K562 (cell line): ENCODE results near the gene SDC3. TPM values are rescaled to one million over a fixed set of nuclear protein-coding genes. Genes with fewer than 3 reads are reported as not detected.

Source experiments
- ATAC-seq: fragments of 200-7000 bp; cut with Tn5 transposase; 3 replicates; pipeline ENCODE4 v1.9.1; 2020; ENCODE audit warnings: moderate library complexity
- BruUV-seq: library from RNA; stranded (reverse); fragments of 400-500 nt; replicated peaks from 2 replicates; lab custom pipeline; 2021; lab: Mats Ljungman, UMichigan
- CTCF ChIA-PET: fragments of 300-600 bp; formaldehyde crosslinking; extraction: SDS; loops from one replicate; lab custom pipeline; 2021; ENCODE audit warnings: low intra/inter-chr PET ratio; lab: Yijun Ruan, JAX
- POLR2A ChIA-PET: fragments of 300-600, 350-650 bp; sonication (Branson Sonifier 250); formaldehyde crosslinking; extraction: SDS; loops from one replicate; lab custom pipeline; 2021; ENCODE audit warnings: antibody characterized with exemption, inconsistent platforms; lab: Yijun Ruan, JAX
- DNase-seq, 4 experiments: peaks; one replicate each; pipeline versions ENCODE4 v3.0.0 to v3.0.0-alpha.2; 2011 to 2018; ENCODE audit warnings: low spot score in 3 of 4, mixed read lengths in 3 of 4; ENCODE audit errors: extremely low read depth in 1 of 4
- FAIRE-seq: peaks from 2 replicates; lab custom pipeline; 2011; peaks lifted over from hg19 to GRCh38; lab: Jason Lieb, UNC
- H2AFZ ChIP-seq: 2 replicates; pipeline ENCODE4 v1.6.0; 2011; ENCODE audit warnings: low read depth, low read length, control low read depth, inconsistent platforms
- H3K27ac ChIP-seq: fragments of 200-600 bp; 3 replicates; pipeline ENCODE4 v1.8.0; 2011; ENCODE audit warnings: low read depth, mild to moderate bottlenecking, control low read depth, inconsistent platforms, low read length, moderate library complexity, mixed read lengths; ENCODE audit errors: extremely low read depth
- H3K27me3 ChIP-seq, 2 experiments: fragments of 300-600 bp in 1 of 2; 2 replicates in 1 of 2; 3 replicates in 1 of 2; pipeline versions ENCODE4 v1.6.0 to v1.8.0; 2011; ENCODE audit warnings: inconsistent platforms in 2 of 2, low read length in 2 of 2, mild to moderate bottlenecking in 1 of 2, mixed read lengths in 1 of 2, moderate library complexity in 1 of 2; ENCODE audit not compliant: control insufficient read depth in 2 of 2, insufficient read depth in 2 of 2
- H3K36me3 ChIP-seq: fragments of 300-600 bp; 3 replicates; pipeline ENCODE4 v1.8.0; 2011; ENCODE audit warnings: mild to moderate bottlenecking, low read length, inconsistent platforms; ENCODE audit not compliant: control insufficient read depth, insufficient read depth
- H3K4me1 ChIP-seq, 2 experiments: fragments of 200-600 bp in 1 of 2; replicated peaks in 1 of 2; 2 replicates in 1 of 2; 3 replicates in 1 of 2; pipeline versions ENCODE4 v1.5.1 to v1.8.0; 2011; ENCODE audit warnings: inconsistent platforms in 2 of 2, low read length in 2 of 2, mild to moderate bottlenecking in 1 of 2, mixed read lengths in 1 of 2, moderate library complexity in 1 of 2; ENCODE audit not compliant: control insufficient read depth in 2 of 2, insufficient read depth in 2 of 2
- H3K4me2 ChIP-seq: 2 replicates; pipeline ENCODE4 v1.6.1; 2011; ENCODE audit warnings: low read length, control low read depth, inconsistent platforms, mixed read lengths; ENCODE audit not compliant: insufficient read depth
- H3K4me3 ChIP-seq: fragments of 200-600 bp; sonication (generic), shearing (Covaris generic); 2 replicates; pipeline ENCODE4 v1.5.1; 2016; ENCODE audit warnings: control low read depth, inconsistent platforms
- H3K79me2 ChIP-seq: fragments of 200-600 bp; 3 replicates; pipeline ENCODE4 v1.8.0; 2011; ENCODE audit warnings: low read length, inconsistent platforms; ENCODE audit not compliant: control insufficient read depth, insufficient read depth
- H3K9ac ChIP-seq, 2 experiments: 2 replicates each; pipeline versions ENCODE4 v1.6.0 to v1.6.1; 2011; ENCODE audit warnings: low read depth in 2 of 2, low read length in 2 of 2, control low read depth in 1 of 2, inconsistent platforms in 1 of 2, mild to moderate bottlenecking in 1 of 2, mixed read lengths in 1 of 2; ENCODE audit not compliant: insufficient read depth in 1 of 2
- H3K9me1 ChIP-seq: one replicate; pipeline ENCODE4 v1.6.0; 2011; ENCODE audit warnings: inconsistent platforms, mild to moderate bottlenecking, low read length, moderate library complexity; ENCODE audit not compliant: control insufficient read depth, insufficient read depth
- H3K9me3 ChIP-seq: replicated peaks from 2 replicates; pipeline ENCODE4 v1.5.1; 2011; ENCODE audit warnings: low read depth, low read length, inconsistent platforms; ENCODE audit not compliant: control insufficient read depth, insufficient read depth
- H4K20me1 ChIP-seq: replicated peaks from 2 replicates; pipeline ENCODE4 v1.6.1; 2011; ENCODE audit warnings: low read length, inconsistent platforms, mixed read lengths; ENCODE audit not compliant: control insufficient read depth, insufficient read depth
- ARID2 ChIP-seq: fragments of 450-650 bp; IDR thresholded peaks from 2 replicates; pipeline ENCODE4 v1.6.1; 2017; ENCODE audit warnings: antibody characterized with exemption, mild to moderate bottlenecking
- NFIC ChIP-seq: fragments of 450-650 bp; IDR thresholded peaks from 2 replicates; pipeline ENCODE4 v1.6.1; 2017; ENCODE audit warnings: mild to moderate bottlenecking, inconsistent platforms
- NFIX ChIP-seq: fragments of 250-450 bp; sonication (Bioruptor Pico); IDR thresholded peaks from 2 replicates; pipeline ENCODE4 v1.4.0; 2020; ENCODE audit warnings: low read depth, mild to moderate bottlenecking, moderate library complexity
- SRF ChIP-seq, 2 experiments: fragments of 250-450, 450-650 bp in 1 of 2; sonication (Bioruptor Pico) in 1 of 2; sonication (generic) in 1 of 2; formaldehyde crosslinking; IDR thresholded peaks; 2 replicates each; pipeline versions ENCODE4 v1.5.0 to v1.5.1; 2020 to 2022; ENCODE audit warnings: mild to moderate bottlenecking in 1 of 2, missing genetic modification reagents in 1 of 2
- ZNF175 ChIP-seq: fragments of 200-800 bp; sonication (Bioruptor generic); IDR thresholded peaks from 2 replicates; pipeline ENCODE4 v1.6.1; 2016; ENCODE audit warnings: low read depth, mild to moderate bottlenecking, missing genetic modification characterization, missing compliant biosample characterization
- ZNF436 ChIP-seq: fragments of 250-450, 450-650 bp; sonication (Bioruptor Pico); formaldehyde crosslinking; IDR thresholded peaks from 2 replicates; pipeline ENCODE4 v1.7.0; 2020; ENCODE audit warnings: mild to moderate bottlenecking
- WGBS: fragments of 100-300 bp; shearing (Covaris generic); methylation state at CpG from one replicate; pipeline ENCODE4 v1.1.6; 2016; ENCODE audit warnings: low coverage, mixed read lengths; ENCODE audit not compliant: insufficient coverage; ENCODE audit errors: missing lambda C conversion rate; 5-methylcytosine and 5-hydroxymethylcytosine counted together
- in situ Hi-C: fragments of 300-500 bp; cut with MboI; formaldehyde crosslinking; loops from 4 replicates; pipeline ENCODE4 v1.15.0; 2018; ENCODE audit warnings: inconsistent platforms, mixed read lengths
- intact Hi-C: fragments of 100-400 bp; cut with micrococcal nuclease; formaldehyde crosslinking; loops from 2 replicates; pipeline ENCODE4 v1.14.2; 2022
- polyA plus RNA-seq, 8 experiments: library from polyadenylated mRNA; depleted of rRNA in 4 of 8; stranded (reverse) in 5 of 8; unstranded in 3 of 8; fragments of >200 nt; fragmentation: Nextera tagmentation in 2 of 8; fragmentation: Illumina TruSeq in 1 of 8; extraction: Ambion mirVana in 2 of 8; extraction: Trizol in 1 of 8; gene quantifications; 2 replicates each; pipeline versions ENCODE4 v1.2.1 to v1.2.3, GENCODE V29; 2011 to 2014; ENCODE audit warnings: inconsistent platforms in 1 of 8, missing spikeins in 1 of 8
- total RNA-seq, 7 experiments: library from RNA; depleted of rRNA in 6 of 7; stranded (reverse); fragments of >200 nt in 6 of 7; fragmentation: Illumina TruSeq in 2 of 7; extraction: Trizol in 2 of 7; gene quantifications; 2 replicates each; pipeline versions ENCODE4 v1.2.1 to v1.2.3, GENCODE V29; 2011 to 2021; ENCODE audit warnings: low replicate concordance in 1 of 7
- TF ChIP-seq, protein P1 (sequence below), 3 experiments: IDR thresholded peaks in 2 of 3; conservative IDR thresholded peaks in 1 of 3; 2 replicates each; pipeline ENCODE4 v1.5.1; 2011 to 2012; ENCODE audit warnings: low read length in 3 of 3, mild to moderate bottlenecking in 3 of 3, control low read depth in 2 of 3, improper control_type of control experiment in 1 of 3, inconsistent platforms in 1 of 3, low read depth in 1 of 3, mixed read lengths in 1 of 3, moderate library complexity in 1 of 3; ENCODE audit not compliant: insufficient read depth in 2 of 3

Gene SDC3
- total and polyA plus RNA-seq, 9 of the 15 experiments (the other 6 are each of a cell fraction or from before 2014, with no cell fraction given): 0.38 to 44.1 (median 12.1) TPM

DNA sequence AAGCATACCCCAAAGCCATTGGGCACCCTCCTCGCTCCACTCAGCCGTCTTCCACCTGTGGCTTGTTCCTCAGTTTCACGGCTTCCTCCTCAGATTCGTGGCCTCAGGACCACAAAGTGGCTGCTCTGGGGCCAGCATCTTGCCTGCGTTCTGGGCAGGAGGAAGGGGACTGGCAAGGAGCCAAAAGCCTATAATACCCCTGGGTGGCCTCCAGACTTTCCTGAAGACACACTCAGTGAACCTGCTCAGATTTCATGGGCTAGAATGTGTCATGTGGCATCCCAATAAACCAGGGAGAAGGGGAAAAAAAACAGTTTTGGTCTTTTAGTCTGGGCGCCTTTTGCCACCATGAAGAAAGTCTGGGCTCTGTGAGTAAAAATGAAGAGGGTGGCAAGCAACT is 62.0 kb downstream of the SDC3 start:
- TF ChIP-seq NFIX: peak; percentile 70
- 0 out of 2 replicates have a peak, but pooled peaks have one; percentile 21 for TF ChIP-seq ZNF175 (CRISPR knock-in tag)
- TF ChIP-seq ZNF436 (CRISPR knock-in tag): no peak
- peak; percentile 92 for TF ChIP-seq NFIC
- no peaks in the 10 kb centered on the region for H4K20me1 ChIP-seq
- ATAC-seq (no peak), FAIRE-seq (no peak), DNase-seq (no peak)
- intact Hi-C loops: no loop called here
- H3K9me1 ChIP-seq: no peaks in the 10 kb centered on the region
- in situ Hi-C loops: no loop called here
- BruUV-seq: no TSS peak
- no peak overlapping the region for H3K4me3 ChIP-seq
- H3K79me2 ChIP-seq: no peaks in the 10 kb centered on the region
- H3K4me2 ChIP-seq: no peak overlapping the region
- POLR2A ChIA-PET: interaction anchor here (0.7 to 1.7 kb wide), 6 partner anchors 12 to 51 kb away, joined by 3 to 5 read pairs (median 4); no protein-coding TSS in a partner anchor
- WGBS: 18% methylated on average over 6 of the region's 6 CpGs
- CTCF ChIA-PET: no interaction called here
- no peak overlapping the region for H3K27ac ChIP-seq
- H3K27me3 ChIP-seq: peaks cover 16 to 53% of the 10 kb centered on the region in 2 experiments
- no peaks in the 10 kb centered on the region for H3K36me3 ChIP-seq
- no peak overlapping the region for H3K9ac ChIP-seq
- peaks cover 6 to 18% of the 10 kb centered on the region in 2 experiments for H3K4me1 ChIP-seq
- no peaks in the 10 kb centered on the region for H3K9me3 ChIP-seq
- no peak overlapping the region; the same call in 1 of the 2 replicates for H2AFZ ChIP-seq

DNA sequence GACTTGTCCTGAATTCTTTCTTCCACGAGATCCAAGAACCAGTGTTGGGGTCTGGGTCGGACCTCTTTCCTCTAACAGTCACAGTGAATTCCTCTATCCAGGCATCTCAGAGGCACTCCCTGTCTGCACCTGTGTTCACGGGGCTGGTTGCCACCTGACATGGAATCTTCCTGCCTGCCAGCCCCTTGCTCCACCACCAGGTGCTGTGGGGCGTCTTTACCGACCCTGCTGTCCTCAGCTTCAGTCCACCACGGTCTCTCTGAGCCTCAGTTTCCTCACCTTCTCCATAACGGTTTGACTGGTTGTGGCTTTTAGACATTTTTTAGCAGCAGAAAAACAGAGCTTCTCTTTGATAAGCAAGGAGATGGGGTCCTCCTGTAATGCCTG is 62.7 kb downstream of the SDC3 start:
- DNase-seq (no peak), FAIRE-seq (no peak), ATAC-seq (peak; percentile 48; the same call in 2 of the 3 replicates)
- Histone ChIP-seq H3K27ac (no peak overlapping the region), H3K4me1 (peaks cover 6 to 18% of the 10 kb centered on the region in 2 experiments), H3K9me1 (no peaks in the 10 kb centered on the region), H2AFZ (no peak overlapping the region; the same call in 1 of the 2 replicates), H3K9me3 (no peaks in the 10 kb centered on the region), H3K9ac (peak overlapping the region in 1 of 2 experiments; percentile 18; a peak in 1 of 4 replicates), H3K36me3 (no peaks in the 10 kb centered on the region), H4K20me1 (0 out of 2 replicates have a peak, but pooled peaks cover 4% of the 10 kb centered on the region), H3K79me2 (no peaks in the 10 kb centered on the region), H3K4me3 (no peak overlapping the region)
- CTCF ChIA-PET: no interaction called here
- in situ Hi-C loops: no loop called here
- POLR2A ChIA-PET: interaction anchor here (0.7 to 1.7 kb wide), 5 partner anchors 12 to 51 kb away, joined by 3 to 5 read pairs (median 5); no protein-coding TSS in a partner anchor
- no TSS peak for BruUV-seq
- TF ChIP-seq, protein P1, sequence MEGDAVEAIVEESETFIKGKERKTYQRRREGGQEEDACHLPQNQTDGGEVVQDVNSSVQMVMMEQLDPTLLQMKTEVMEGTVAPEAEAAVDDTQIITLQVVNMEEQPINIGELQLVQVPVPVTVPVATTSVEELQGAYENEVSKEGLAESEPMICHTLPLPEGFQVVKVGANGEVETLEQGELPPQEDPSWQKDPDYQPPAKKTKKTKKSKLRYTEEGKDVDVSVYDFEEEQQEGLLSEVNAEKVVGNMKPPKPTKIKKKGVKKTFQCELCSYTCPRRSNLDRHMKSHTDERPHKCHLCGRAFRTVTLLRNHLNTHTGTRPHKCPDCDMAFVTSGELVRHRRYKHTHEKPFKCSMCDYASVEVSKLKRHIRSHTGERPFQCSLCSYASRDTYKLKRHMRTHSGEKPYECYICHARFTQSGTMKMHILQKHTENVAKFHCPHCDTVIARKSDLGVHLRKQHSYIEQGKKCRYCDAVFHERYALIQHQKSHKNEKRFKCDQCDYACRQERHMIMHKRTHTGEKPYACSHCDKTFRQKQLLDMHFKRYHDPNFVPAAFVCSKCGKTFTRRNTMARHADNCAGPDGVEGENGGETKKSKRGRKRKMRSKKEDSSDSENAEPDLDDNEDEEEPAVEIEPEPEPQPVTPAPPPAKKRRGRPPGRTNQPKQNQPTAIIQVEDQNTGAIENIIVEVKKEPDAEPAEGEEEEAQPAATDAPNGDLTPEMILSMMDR (IDR thresholded peaks at IDR 0.05 in 2 of 3, conservative IDR thresholded peaks at IDR 0.05 in 1 of 3; ENCODE audit: insufficient read depth in 2 of 3, low read depth in 1 of 3, low read length in 3 of 3): 0 out of 6 replicates have a peak, but pooled peaks of 2 of the 3 experiments have one; percentile 22 to 23
- TF ChIP-seq SRF (CRISPR knock-in tag; IDR thresholded peaks at IDR 0.05) (peak in 1 of 2 experiments; percentile 42; a peak in 1 of 4 replicates), ARID2 (no peak)
- TF ChIP-seq, all 486 proteins: peak for 2
- no peak overlapping the region; the same call in 1 of the 2 replicates for H3K4me2 ChIP-seq
- intact Hi-C loops: no loop called here
- H3K27me3 ChIP-seq: peaks cover 22 to 60% of the 10 kb centered on the region in 2 experiments
- WGBS: 0% methylated on average over 7 of the region's 7 CpGs
